ENCODE results near the gene KCNMB2.

Gene KCNMB2

GRCh38 chr3:178841011-178841410, 304.8 kb downstream of the KCNMB2 start:
- no peak overlapping the region for H3K4me3 ChIP-seq (ENCODE audit: low read length)
- no peak for TF ChIP-seq CTCF (conservative IDR thresholded peaks at IDR 0.05; ENCODE audit: low read length)
- DNase-seq (ENCODE audit: low read depth): no peak

- no peak overlapping the region for H3K4me3 ChIP-seq (ENCODE audit: low read length)
- DNase-seq (ENCODE audit: low read depth): no peak
- TF ChIP-seq CTCF (conservative IDR thresholded peaks at IDR 0.05; ENCODE audit: low read length): no peak
Observed at GRCh38 chr3:178844916-178845315, 308.7 kb downstream of the KCNMB2 start.

- no peak overlapping the region for H3K4me3 ChIP-seq (ENCODE audit: low read length)
- peak; percentile 33 for DNase-seq (ENCODE audit: low read depth)
- no peak for TF ChIP-seq CTCF (conservative IDR thresholded peaks at IDR 0.05; ENCODE audit: low read length)
Observed at GRCh38 chr3:178845420-178846118, 309.3 kb downstream of the KCNMB2 start.

GRCh38 chr3:178847190-178847589, 311.0 kb downstream of the KCNMB2 start:
- no peak for TF ChIP-seq CTCF (conservative IDR thresholded peaks at IDR 0.05; ENCODE audit: low read length)
- H3K4me3 ChIP-seq (ENCODE audit: low read length): no peak overlapping the region

GRCh38 chr3:178849199-178849910, 313.1 kb downstream of the KCNMB2 start:
- no peak for TF ChIP-seq CTCF (conservative IDR thresholded peaks at IDR 0.05; ENCODE audit: low read length)
- no peak overlapping the region for H3K4me3 ChIP-seq (ENCODE audit: low read length)
- no peak for DNase-seq (ENCODE audit: low read depth)

More at GRCh38 chr3:178847190-178847589, 311.0 kb downstream of the KCNMB2 start:
- DNase-seq (ENCODE audit: low read depth): peak; percentile 19

GRCh38 chr3:178850450-178851190, 314.4 kb downstream of the KCNMB2 start:
- TF ChIP-seq CTCF (conservative IDR thresholded peaks at IDR 0.05; ENCODE audit: low read length): no peak
- no peak for DNase-seq (ENCODE audit: low read depth)
- H3K4me3 ChIP-seq (ENCODE audit: low read length): no peak overlapping the region
